Peyer's patch (tissue), 4 donors: Measurements from ENCODE around the gene MRPL54. TPM values are rescaled to one million over a fixed set of nuclear protein-coding genes. Genes with fewer than 3 reads are reported as not detected.

ENCODE experiments used
- DNase-seq, 3 donors: peaks; one replicate each; pipeline ENCODE4 v3.0.0-alpha.2; 2017 to 2019
- H3K27ac ChIP-seq, 4 donors: fragments of 200-600 bp; sonication (generic); one replicate each; pipeline ENCODE4 v1.5.1; 2016 to 2019
- H3K27me3 ChIP-seq, 2 donors: fragments of 200-600 bp; sonication (generic); one replicate each; pipeline ENCODE4 v1.5.1; 2019
- H3K36me3 ChIP-seq, 3 donors: fragments of 200-600 bp; sonication (generic); one replicate each; pipeline ENCODE4 v1.5.1; 2016 to 2019
- H3K4me1 ChIP-seq, 4 donors: fragments of 200-600 bp; sonication (generic); one replicate each; pipeline ENCODE4 v1.5.1; 2016 to 2019
- H3K4me3 ChIP-seq, 4 donors: fragments of 200-600 bp; sonication (generic); 1 replicate in 3 of 4; 2 replicates in 1 of 4; pipeline ENCODE4 v1.5.1; 2016 to 2019; ENCODE audit warnings: mild to moderate bottlenecking in 1 of 4
- H3K9me3 ChIP-seq, 4 donors: fragments of 200-600 bp; sonication (generic); one replicate each; pipeline ENCODE4 v1.5.1; 2016 to 2019; ENCODE audit warnings: mild to moderate bottlenecking in 1 of 4
- POLR2A ChIP-seq, 2 donors: fragments of 450-650 bp; IDR thresholded peaks; one replicate each; pipeline ENCODE4 v1.5.1; 2017; ENCODE audit warnings: antibody characterized with exemption in 2 of 2, mild to moderate bottlenecking in 2 of 2, moderate library complexity in 2 of 2
- total RNA-seq, 4 donors: library from RNA; depleted of rRNA; stranded (reverse); fragments of >200 nt; gene quantifications; one replicate each; pipeline ENCODE4 v1.1.0, GENCODE V29; 2016
- TF ChIP-seq, protein P1 (sequence below), 6 experiments: fragments of 450-650 bp in 4 of 6; fragments of 200-600 bp in 2 of 6; sonication (generic) in 1 of 6; IDR thresholded peaks; one replicate each; pipeline ENCODE4 v1.5.1; 2017 to 2019; ENCODE audit warnings: antibody characterized with exemption in 6 of 6, mild to moderate bottlenecking in 3 of 6, moderate library complexity in 1 of 6

The MRPL54 gene
- total RNA-seq, 4 donors from 2014 or later = 21.4 to 58.5 (median 47.2) TPM

DNA sequence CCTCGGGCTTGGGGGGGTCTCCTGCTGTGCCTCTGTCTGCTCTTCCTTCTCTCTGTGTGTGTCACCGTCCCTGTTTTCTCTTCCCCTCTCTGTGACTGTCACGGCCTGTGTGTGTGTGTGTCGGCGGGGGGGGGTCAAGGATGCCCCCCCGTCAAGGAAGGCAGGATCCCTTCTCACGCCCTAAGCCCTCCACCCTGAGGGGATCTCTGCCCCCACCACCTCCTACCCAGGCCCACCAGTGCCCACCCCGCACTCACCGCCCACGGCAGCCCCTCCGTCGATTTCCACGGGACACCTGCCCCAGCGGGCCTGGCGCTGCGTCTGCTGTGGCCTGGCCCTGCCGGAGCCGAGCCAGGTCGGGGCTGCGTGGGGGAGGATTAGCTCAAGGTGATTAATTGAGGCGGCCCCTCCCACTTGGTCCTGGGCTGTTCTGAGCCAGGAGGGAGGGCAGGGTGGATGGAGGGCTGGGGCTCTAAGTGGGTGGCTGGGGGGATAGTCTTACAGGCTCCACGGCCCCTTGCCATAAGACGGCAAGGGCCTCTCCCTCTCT lies 9.5 kb downstream of the MRPL54 start, which contains the start of gene RAX2:
Gene RAX2 (minus strand): TSS at position 323 of the 550 bp plus-strand sequence. CDS start 486 bp downstream, outside the sequence.
- no peak for TF ChIP-seq POLR2A (IDR thresholded peaks at IDR 0.05)
- TF ChIP-seq, protein P1, sequence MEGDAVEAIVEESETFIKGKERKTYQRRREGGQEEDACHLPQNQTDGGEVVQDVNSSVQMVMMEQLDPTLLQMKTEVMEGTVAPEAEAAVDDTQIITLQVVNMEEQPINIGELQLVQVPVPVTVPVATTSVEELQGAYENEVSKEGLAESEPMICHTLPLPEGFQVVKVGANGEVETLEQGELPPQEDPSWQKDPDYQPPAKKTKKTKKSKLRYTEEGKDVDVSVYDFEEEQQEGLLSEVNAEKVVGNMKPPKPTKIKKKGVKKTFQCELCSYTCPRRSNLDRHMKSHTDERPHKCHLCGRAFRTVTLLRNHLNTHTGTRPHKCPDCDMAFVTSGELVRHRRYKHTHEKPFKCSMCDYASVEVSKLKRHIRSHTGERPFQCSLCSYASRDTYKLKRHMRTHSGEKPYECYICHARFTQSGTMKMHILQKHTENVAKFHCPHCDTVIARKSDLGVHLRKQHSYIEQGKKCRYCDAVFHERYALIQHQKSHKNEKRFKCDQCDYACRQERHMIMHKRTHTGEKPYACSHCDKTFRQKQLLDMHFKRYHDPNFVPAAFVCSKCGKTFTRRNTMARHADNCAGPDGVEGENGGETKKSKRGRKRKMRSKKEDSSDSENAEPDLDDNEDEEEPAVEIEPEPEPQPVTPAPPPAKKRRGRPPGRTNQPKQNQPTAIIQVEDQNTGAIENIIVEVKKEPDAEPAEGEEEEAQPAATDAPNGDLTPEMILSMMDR (IDR thresholded peaks at IDR 0.05) = no peak
- Histone ChIP-seq H3K9me3 (no peaks in the 10 kb centered on the region), H3K4me1 (no peaks in the 10 kb centered on the region), H3K27ac (no peak within 1 kb of the TSS), H3K36me3 (peaks cover 0 to 22% (median 0%) of the 10 kb centered on the region in 3 donors), H3K4me3 (no peak within 1 kb of the TSS), H3K27me3 (no peaks in the 10 kb centered on the region)
- no peak for DNase-seq

DNA sequence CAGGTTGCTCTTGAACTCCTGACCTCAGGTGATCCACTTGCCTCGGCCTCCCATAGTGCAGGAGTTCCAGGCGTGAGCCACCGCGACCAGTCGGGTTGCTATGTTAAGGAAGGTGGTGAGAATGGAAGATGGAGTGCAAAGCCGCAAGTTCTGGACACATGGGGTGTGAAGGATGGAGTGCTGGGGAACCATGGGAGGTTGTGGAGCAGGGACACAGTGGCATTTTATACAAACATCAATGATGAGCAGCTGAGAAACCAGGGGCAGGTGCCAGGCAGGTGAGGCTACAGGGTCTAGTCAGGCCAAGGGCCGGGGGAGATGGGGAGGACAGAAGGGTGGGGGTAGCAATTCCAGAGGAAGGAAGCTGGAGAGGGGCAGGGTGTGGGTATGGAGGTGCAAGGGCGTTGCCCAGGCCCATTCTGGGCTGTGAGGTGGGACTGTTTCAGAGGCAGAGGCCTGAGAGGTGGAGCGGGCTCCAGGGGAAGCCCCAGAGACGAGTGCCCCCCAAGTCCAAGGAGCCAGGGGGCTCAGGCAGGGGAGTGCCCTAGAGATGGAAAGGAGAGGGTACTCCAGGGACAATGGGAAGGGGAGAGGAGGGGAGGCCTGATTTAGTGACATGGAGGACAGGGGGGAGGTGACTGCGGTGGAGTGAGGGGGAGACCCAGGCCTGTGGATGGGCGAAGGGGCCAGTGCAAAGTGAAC lies 11.5 kb downstream of the MRPL54 start:
- TF ChIP-seq, protein P1 (IDR thresholded peaks at IDR 0.05) = no peak
- no peak for TF ChIP-seq POLR2A (IDR thresholded peaks at IDR 0.05)
- Histone ChIP-seq H3K4me3 (no peak overlapping the region), H3K36me3 (peaks cover 0 to 2% (median 0%) of the 10 kb centered on the region in 3 donors), H3K4me1 (no peaks in the 10 kb centered on the region), H3K9me3 (no peaks in the 10 kb centered on the region), H3K27ac (no peak overlapping the region), H3K27me3 (no peaks in the 10 kb centered on the region)
- no peak for DNase-seq

DNA sequence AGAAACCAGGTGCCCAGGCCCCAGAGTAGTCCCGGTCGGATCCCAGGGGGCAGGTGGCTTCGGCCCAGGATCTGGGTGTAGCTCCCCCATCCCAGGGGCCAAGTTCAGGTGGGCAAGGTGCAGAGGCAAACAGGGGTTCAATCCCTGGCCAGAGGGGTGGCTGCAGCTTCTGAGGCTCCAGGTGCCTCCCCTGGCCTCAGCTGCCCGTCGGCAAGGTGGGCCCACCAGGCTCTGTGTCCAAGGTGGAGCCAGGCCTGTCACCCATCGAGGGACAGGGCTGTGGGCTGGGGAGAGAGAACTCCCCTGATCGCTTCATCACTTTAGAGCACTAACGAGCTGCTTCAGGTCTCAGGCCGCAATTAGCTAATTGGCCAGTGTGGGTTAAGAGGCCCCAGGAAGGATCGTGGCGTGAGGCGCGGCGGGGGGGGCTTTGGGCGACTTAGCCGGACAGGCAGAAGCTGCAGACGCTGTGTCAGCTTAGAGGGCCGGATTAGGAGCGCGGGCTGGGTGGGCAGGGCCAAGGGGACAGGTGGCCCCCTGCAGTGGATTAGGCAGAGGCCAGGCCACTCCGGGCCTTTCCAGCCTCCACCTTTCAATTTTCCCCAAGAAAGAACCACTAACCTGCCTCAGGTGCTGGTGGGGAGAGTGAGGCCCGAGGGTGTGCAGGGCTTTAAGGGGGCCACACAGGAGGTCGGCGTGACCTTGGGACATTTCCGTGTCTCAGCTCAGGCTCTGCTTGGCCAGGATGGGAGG lies 12.3 kb downstream of the MRPL54 start:
- DNase-seq = no peak
- Histone ChIP-seq H3K27me3 (no peaks in the 10 kb centered on the region), H3K4me3 (no peak overlapping the region), H3K36me3 (no peaks in the 10 kb centered on the region), H3K27ac (no peak overlapping the region), H3K4me1 (no peaks in the 10 kb centered on the region), H3K9me3 (no peaks in the 10 kb centered on the region)
- TF ChIP-seq, protein P1 (IDR thresholded peaks at IDR 0.05) = no peak
- no peak for TF ChIP-seq POLR2A (IDR thresholded peaks at IDR 0.05)

GRCh38 chr19:3775374-3775711 lies 12.9 kb downstream of the MRPL54 start:
- Histone ChIP-seq H3K27ac (no peak overlapping the region), H3K4me3 (no peak overlapping the region), H3K4me1 (no peaks in the 10 kb centered on the region), H3K27me3 (no peaks in the 10 kb centered on the region), H3K9me3 (no peaks in the 10 kb centered on the region), H3K36me3 (no peaks in the 10 kb centered on the region)
- TF ChIP-seq, protein P1 (IDR thresholded peaks at IDR 0.05) = no peak
- TF ChIP-seq POLR2A (IDR thresholded peaks at IDR 0.05) = no peak
- DNase-seq = no peak

DNA sequence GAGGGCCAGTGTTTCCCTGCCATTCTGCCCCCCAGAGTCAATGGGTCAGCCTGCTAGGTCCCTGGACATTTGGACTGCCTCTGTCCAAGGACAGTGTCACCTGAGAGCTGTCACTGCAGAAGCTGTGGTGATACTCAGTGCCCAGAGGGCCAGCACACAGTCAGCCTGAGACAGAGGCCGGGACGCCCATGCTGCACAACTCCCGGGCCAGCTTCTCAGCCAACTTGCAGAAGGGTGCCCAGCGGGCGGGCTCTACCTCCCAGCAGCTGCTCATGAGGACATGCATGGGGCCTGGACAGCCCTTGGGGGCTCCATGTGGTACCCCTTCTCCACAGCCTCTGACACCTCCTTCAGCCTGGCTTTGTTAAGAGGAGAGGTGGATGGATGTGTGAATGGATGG lies 13.3 kb downstream of the MRPL54 start:
- no peaks in the 10 kb centered on the region for H3K36me3 ChIP-seq
- H3K9me3 ChIP-seq = no peaks in the 10 kb centered on the region
- DNase-seq = no peak
- H3K4me1 ChIP-seq = no peaks in the 10 kb centered on the region
- TF ChIP-seq POLR2A (IDR thresholded peaks at IDR 0.05) = no peak
- TF ChIP-seq, protein P1 (IDR thresholded peaks at IDR 0.05) = no peak
- H3K27ac ChIP-seq = no peak overlapping the region
- no peaks in the 10 kb centered on the region for H3K27me3 ChIP-seq
- H3K4me3 ChIP-seq = no peak overlapping the region
